Measurements from ENCODE around the gene AMH. TPM values are rescaled to one million over a fixed set of nuclear protein-coding genes. Genes with fewer than 3 reads are reported as not detected.
"Not testable (repeated sequence)": the region's sequence is repeated elsewhere in the genome, so short reads cannot be mapped to it uniquely, and the experiment has no call there.

The AMH gene
- total and polyA plus RNA-seq, 2 donors: 0.44 TPM; not detected in 1

DNA sequence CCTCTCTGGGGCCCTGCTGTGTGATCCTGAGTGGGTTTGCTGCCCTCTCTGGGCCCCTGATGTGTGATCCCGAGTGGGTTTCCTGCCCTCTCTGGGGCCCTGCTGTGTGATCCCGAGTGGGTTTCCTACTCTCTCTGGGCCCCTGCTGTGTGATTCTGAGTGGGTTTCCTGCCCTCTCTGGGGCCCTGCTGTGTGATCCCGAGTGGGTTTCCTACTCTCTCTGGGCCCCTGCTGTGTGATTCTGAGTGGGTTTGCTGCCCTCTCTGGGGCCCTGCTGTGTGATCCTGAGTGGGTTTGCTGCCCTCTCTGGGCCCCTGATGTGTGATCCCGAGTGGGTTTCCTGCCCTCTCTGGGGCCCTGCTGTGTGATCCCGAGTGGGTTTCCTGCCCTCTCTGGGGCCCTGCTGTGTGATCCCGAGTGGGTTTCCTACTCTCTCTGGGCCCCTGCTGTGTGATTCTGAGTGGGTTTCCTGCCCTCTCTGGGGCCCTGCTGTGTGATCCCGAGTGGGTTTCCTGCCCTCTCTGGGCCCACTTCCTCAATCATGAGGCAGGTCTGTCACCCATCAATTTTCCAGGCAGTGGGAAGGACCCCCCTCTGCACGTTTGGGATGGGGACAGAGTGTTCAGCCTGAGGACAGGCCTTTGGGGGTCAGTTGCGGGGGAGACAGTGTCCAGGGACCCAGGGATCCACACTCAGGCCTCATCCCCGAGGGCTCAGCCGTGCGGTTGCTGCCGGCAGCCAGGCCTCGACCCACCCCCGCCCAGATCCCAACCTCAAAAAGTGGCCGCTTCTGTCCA, 32.3 kb downstream of the AMH start:
- DNase-seq (ENCODE audit: extremely low spot score); H3K4me1 ChIP-seq (ENCODE audit: insufficient read depth): not testable (repeated sequence)
- 27% methylated on average over 16 of the region's 16 CpGs for WGBS

GRCh38 chr19:2282062-2282861, 33.1 kb downstream of the AMH start, which contains the start of gene PEAK3:
PEAK3 (minus strand) TSS chr19:2282175; CDS start chr19:2280931, 1,244 bp downstream.
- Histone ChIP-seq H3K27ac (ENCODE audit: low read depth) (no peak within 1 kb of the TSS), H3K36me3 (ENCODE audit: insufficient read depth) (no peaks in the 10 kb centered on the region), H3K4me1 (ENCODE audit: insufficient read depth) (no peaks in the 10 kb centered on the region), H3K4me3 (ENCODE audit: low read depth, low read length) (peak within 1 kb of the TSS; percentile 33)
- DNase-seq (ENCODE audit: extremely low spot score): no peak
- 13% methylated on average over 41 of the region's 41 CpGs for WGBS

More for the DNA sequence above, 32.3 kb downstream of the AMH start:
- peak overlapping the region; percentile 33 for H3K4me3 ChIP-seq (ENCODE audit: low read depth, low read length)
- H3K36me3 ChIP-seq (ENCODE audit: insufficient read depth); H3K27ac ChIP-seq (ENCODE audit: low read depth): not testable (repeated sequence)

DNA sequence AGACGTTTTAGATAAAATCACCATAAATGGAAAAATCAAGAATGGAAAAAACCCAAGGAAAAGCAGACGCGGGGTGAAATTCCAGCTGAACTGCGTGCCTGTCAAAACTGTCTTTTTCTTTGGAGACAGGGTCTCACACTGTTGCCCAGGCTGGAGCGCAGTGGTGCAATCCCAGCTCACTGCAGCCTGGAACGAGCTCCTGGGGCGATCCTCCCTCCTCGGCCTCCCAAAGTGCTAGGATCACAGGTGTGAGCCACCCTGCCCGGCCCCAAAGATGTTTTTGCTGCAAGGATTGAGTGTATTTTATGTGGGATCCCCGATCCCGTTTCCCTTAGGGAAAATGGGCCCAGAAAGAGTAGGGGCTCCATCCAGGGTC, 33.7 kb downstream of the AMH start:
- H3K27ac ChIP-seq (ENCODE audit: low read depth): no peak overlapping the region

GRCh38 chr19:2283835-2284507, 34.8 kb downstream of the AMH start:
- no peak for DNase-seq (ENCODE audit: extremely low spot score)
- Histone ChIP-seq H3K36me3 (ENCODE audit: insufficient read depth) (no peaks in the 10 kb centered on the region), H3K27ac (ENCODE audit: low read depth) (no peak overlapping the region), H3K4me1 (ENCODE audit: insufficient read depth) (no peaks in the 10 kb centered on the region), H3K4me3 (ENCODE audit: low read depth, low read length) (no peak overlapping the region)
- 92% methylated on average over 8 of the region's 8 CpGs for WGBS

More for the DNA sequence above, 33.7 kb downstream of the AMH start:
- Histone ChIP-seq H3K36me3 (ENCODE audit: insufficient read depth) (no peaks in the 10 kb centered on the region), H3K4me1 (ENCODE audit: insufficient read depth) (no peaks in the 10 kb centered on the region), H3K4me3 (ENCODE audit: low read depth, low read length) (no peak overlapping the region)
- no peak for DNase-seq (ENCODE audit: extremely low spot score)
- 68% methylated on average over 11 of the region's 11 CpGs for WGBS

- H3K27ac ChIP-seq (ENCODE audit: low read depth): no peak overlapping the region
- WGBS: 83% methylated on average over 20 of the region's 20 CpGs
- no peak overlapping the region for H3K4me3 ChIP-seq (ENCODE audit: low read depth, low read length)
- no peak for DNase-seq (ENCODE audit: extremely low spot score)
- no peaks in the 10 kb centered on the region for H3K36me3 ChIP-seq (ENCODE audit: insufficient read depth)
- no peaks in the 10 kb centered on the region for H3K4me1 ChIP-seq (ENCODE audit: insufficient read depth)
Measured at GRCh38 chr19:2286402-2287140, 37.4 kb downstream of the AMH start.

DNA sequence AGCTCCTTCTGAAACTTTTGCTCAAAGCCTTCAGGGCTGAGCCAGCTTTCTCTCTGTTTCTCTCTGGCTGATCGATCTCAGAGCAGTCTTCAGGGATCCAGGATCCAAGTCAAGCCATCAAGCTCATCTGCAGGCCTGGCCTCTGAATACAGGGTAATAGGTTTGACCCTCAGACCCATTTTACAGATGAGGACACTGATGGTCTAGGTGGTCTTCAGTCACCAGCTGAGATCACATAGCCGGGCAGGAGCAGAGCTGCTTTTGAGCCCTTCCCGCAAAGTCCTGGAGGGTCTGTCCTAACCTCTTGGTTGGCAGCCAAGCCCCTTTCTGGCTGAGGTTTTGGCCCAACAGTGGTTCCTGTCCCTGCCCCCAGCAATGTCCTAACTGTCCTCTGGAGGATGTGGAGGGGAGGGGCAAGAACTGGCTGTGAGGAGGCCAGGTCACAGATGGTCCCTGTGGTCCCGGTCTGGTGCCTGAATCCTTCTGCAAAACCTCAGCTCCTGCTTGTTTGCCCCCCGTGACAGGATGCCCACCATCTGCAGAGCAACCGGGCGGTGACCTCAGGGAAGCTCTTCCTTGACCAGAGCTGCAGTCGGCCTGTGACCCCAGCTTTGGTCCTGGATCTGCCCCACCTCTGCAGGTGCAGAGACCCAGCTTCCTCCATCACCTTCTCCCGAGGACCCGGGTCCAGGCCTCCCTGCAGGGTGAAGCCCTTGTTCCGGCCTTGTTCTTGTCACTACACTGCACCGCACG, 38.6 kb downstream of the AMH start:
- Histone ChIP-seq H3K4me3 (ENCODE audit: low read depth, low read length) (no peak overlapping the region), H3K4me1 (ENCODE audit: insufficient read depth) (no peaks in the 10 kb centered on the region), H3K36me3 (ENCODE audit: insufficient read depth) (no peaks in the 10 kb centered on the region), H3K27ac (ENCODE audit: low read depth) (no peak overlapping the region)
- DNase-seq (ENCODE audit: extremely low spot score): no peak
- 78% methylated on average over 13 of the region's 13 CpGs for WGBS

DNA sequence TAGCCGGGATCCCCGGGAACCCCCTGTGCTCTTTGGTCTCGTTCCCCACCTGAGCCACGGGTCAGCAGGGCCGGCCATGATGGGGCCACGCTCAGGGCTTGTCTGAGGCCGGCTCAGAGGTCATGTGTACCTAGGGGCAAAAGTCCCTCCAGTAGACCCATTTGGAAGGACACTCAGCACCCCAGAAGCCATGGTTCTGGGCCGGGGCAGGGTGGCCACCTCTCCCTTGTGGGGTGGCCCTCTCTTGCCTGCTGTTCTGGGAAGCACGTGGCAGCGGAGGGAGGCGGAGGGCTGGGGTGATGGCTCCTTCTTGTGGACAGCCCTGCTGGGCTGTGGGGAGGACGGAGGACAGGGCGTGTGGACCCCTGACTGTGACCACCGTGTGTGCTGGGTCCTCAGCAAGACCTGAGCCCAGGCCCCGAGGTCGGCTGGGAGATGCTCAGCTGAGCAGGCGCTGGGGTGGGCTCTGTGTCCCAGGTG, 39.3 kb downstream of the AMH start:
- DNase-seq (ENCODE audit: extremely low spot score): no peak

DNA sequence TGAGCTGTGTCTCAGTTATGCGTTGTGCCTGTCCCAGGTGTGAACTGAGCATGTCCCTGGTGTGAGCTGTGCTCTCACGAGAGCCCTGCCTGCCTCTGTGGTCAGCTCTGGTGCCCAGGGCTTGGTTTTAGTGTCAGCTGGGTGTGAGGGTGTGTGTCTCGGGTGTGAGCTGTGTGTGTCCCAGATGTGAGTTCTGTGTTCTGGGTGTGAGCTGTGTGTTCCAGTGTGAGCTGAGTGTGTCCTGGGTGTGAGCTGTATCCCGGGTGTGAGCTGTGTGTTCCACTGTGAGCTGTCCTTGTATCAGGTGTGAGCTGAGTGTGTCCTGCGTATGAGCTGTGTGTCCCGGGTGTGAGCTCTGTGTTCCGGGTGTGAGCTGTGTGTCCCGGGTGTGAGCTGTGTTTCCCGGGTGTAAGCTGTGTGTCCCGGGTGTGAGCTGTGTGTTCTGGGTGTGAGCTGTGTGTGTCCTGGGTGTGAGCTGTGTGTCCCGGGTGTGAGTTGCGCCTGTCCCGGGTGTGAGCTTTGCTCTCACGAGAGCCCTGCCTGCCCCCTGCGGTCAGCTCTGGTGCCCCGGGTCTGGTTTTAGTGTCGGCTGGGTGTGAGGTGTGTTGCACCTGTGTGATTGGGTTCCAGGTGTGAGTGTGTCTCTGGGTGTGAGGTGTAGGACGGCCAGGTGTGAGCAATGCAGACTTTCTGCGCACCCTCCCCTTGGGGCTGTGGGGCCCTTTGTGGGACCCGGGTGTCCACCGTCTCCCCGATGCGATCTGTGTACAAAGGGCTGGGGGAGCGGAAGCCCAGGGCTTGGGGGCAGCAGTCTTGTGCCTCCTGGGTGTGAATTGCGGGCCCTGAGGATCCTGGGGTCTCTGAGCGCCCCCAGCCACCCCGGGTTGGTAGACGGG, 39.9 kb downstream of the AMH start:
- 54% methylated on average over 28 of the region's 28 CpGs for WGBS
- no peak overlapping the region for H3K4me3 ChIP-seq (ENCODE audit: low read depth, low read length)
- no peak overlapping the region for H3K27ac ChIP-seq (ENCODE audit: low read depth)
- no peaks in the 10 kb centered on the region for H3K36me3 ChIP-seq (ENCODE audit: insufficient read depth)
- DNase-seq (ENCODE audit: extremely low spot score): no peak
- H3K4me1 ChIP-seq (ENCODE audit: insufficient read depth): no peaks in the 10 kb centered on the region

More for the DNA sequence above, 39.3 kb downstream of the AMH start:
- H3K36me3 ChIP-seq (ENCODE audit: insufficient read depth): no peaks in the 10 kb centered on the region
- no peak overlapping the region for H3K4me3 ChIP-seq (ENCODE audit: low read depth, low read length)
- H3K4me1 ChIP-seq (ENCODE audit: insufficient read depth): no peaks in the 10 kb centered on the region
- H3K27ac ChIP-seq (ENCODE audit: low read depth): no peak overlapping the region
- WGBS: 86% methylated on average over 17 of the region's 17 CpGs

GRCh38 chr19:2289714-2290435, 40.8 kb downstream of the AMH start:
- WGBS: under 1% methylated on average over 74 of the region's 74 CpGs

GRCh38 chr19:2290441-2291184, 41.5 kb downstream of the AMH start:
- Histone ChIP-seq H3K36me3 (ENCODE audit: insufficient read depth) (no peaks in the 10 kb centered on the region), H3K27ac (ENCODE audit: low read depth) (no peak overlapping the region), H3K4me1 (ENCODE audit: insufficient read depth) (no peaks in the 10 kb centered on the region), H3K4me3 (ENCODE audit: low read depth, low read length) (peak overlapping the region; percentile 23)
- WGBS: 3% methylated on average over 82 of the region's 82 CpGs
- DNase-seq (ENCODE audit: extremely low spot score): no peak

More at GRCh38 chr19:2289714-2290435, 40.8 kb downstream of the AMH start:
- no peak for DNase-seq (ENCODE audit: extremely low spot score)
- peak overlapping the region; percentile 23 for H3K4me3 ChIP-seq (ENCODE audit: low read depth, low read length)
- no peaks in the 10 kb centered on the region for H3K36me3 ChIP-seq (ENCODE audit: insufficient read depth)
- H3K4me1 ChIP-seq (ENCODE audit: insufficient read depth): no peaks in the 10 kb centered on the region
- no peak overlapping the region for H3K27ac ChIP-seq (ENCODE audit: low read depth)

Data from urinary bladder (tissue), 4 donors.